ENCODE measurements around the gene OR11A1. TPM values are rescaled to one million over a fixed set of nuclear protein-coding genes. Genes with fewer than 3 reads are reported as not detected.

Gene OR11A1
- not detected for total RNA-seq

- no peak for DNase-seq (ENCODE audit: low read depth in 2 of 3, low spot score in 2 of 3)
These were observed at the start of gene OR11A1, which contains the start of gene OR2H1 for GRCh38 chr6:29456971-29457370. Gene OR11A1, minus strand, starts transcription at chr6:29457071. Its CDS starts 29,430 bp downstream, at chr6:29427641. Gene OR2H1, plus strand, starts transcription at chr6:29457155. Its CDS starts 4,615 bp downstream, at chr6:29461770.

- DNase-seq (ENCODE audit: low read depth in 2 of 3, low spot score in 2 of 3) = no peak
These were observed 49.7 kb upstream of the OR11A1 start for GRCh38 chr6:29506446-29507067.

- no peak for DNase-seq (ENCODE audit: low read depth in 2 of 3, low spot score in 2 of 3)
These were observed 48.9 kb upstream of the OR11A1 start for GRCh38 chr6:29505808-29506207.

GRCh38 chr6:29504961-29505360, 48.1 kb upstream of the OR11A1 start:
- DNase-seq (ENCODE audit: low read depth in 2 of 3, low spot score in 2 of 3) = no peak

GRCh38 chr6:29502597-29502996, 45.7 kb upstream of the OR11A1 start:
- no peak for DNase-seq (ENCODE audit: low read depth in 2 of 3, low spot score in 2 of 3)

- DNase-seq (ENCODE audit: low read depth in 2 of 3, low spot score in 2 of 3) = no peak
These were observed 45.3 kb upstream of the OR11A1 start for GRCh38 chr6:29502181-29502580.

- DNase-seq (ENCODE audit: low read depth in 2 of 3, low spot score in 2 of 3) = no peak
These were observed 44.2 kb upstream of the OR11A1 start for GRCh38 chr6:29501106-29501505.

- DNase-seq (ENCODE audit: low read depth in 2 of 3, low spot score in 2 of 3) = no peak
These were observed 43.7 kb upstream of the OR11A1 start for GRCh38 chr6:29500594-29500993.

GRCh38 chr6:29499704-29500103, 42.8 kb upstream of the OR11A1 start:
- no peak for DNase-seq (ENCODE audit: low read depth in 2 of 3, low spot score in 2 of 3)

- DNase-seq (ENCODE audit: low read depth in 2 of 3, low spot score in 2 of 3) = no peak
These were observed 40.1 kb upstream of the OR11A1 start for GRCh38 chr6:29496961-29497360.

GRCh38 chr6:29495571-29495970, 38.7 kb upstream of the OR11A1 start:
- no peak for DNase-seq (ENCODE audit: low read depth in 2 of 3, low spot score in 2 of 3)

- no peak for DNase-seq (ENCODE audit: low read depth in 2 of 3, low spot score in 2 of 3)
These were observed 37.3 kb upstream of the OR11A1 start for GRCh38 chr6:29494131-29494530.

- DNase-seq (ENCODE audit: low read depth in 2 of 3, low spot score in 2 of 3) = no peak
These were observed 36.4 kb upstream of the OR11A1 start for GRCh38 chr6:29493261-29493660.

GRCh38 chr6:29491574-29491973, 34.7 kb upstream of the OR11A1 start:
- no peak for DNase-seq (ENCODE audit: low read depth in 2 of 3, low spot score in 2 of 3)

- DNase-seq (ENCODE audit: low read depth in 2 of 3, low spot score in 2 of 3) = peak in 2 of 3 donors; percentile 77 to 90
These were observed 33.7 kb upstream of the OR11A1 start for GRCh38 chr6:29490552-29490951.

- DNase-seq (ENCODE audit: low read depth in 2 of 3, low spot score in 2 of 3) = no peak
These were observed 33.2 kb upstream of the OR11A1 start for GRCh38 chr6:29490055-29490454.

GRCh38 chr6:29489286-29489685, 32.4 kb upstream of the OR11A1 start:
- no peak for DNase-seq (ENCODE audit: low read depth in 2 of 3, low spot score in 2 of 3)

GRCh38 chr6:29488874-29489273, 32.0 kb upstream of the OR11A1 start:
- no peak for DNase-seq (ENCODE audit: low read depth in 2 of 3, low spot score in 2 of 3)

GRCh38 chr6:29487660-29488059, 30.8 kb upstream of the OR11A1 start, which contains the start of gene MAS1L:
Gene MAS1L, minus strand, starts transcription at chr6:29487956. Its CDS starts 54 bp downstream, at chr6:29487902.
- DNase-seq (ENCODE audit: low read depth in 2 of 3, low spot score in 2 of 3) = no peak

GRCh38 chr6:29487131-29487530, 30.3 kb upstream of the OR11A1 start:
- DNase-seq (ENCODE audit: low read depth in 2 of 3, low spot score in 2 of 3) = no peak

GRCh38 chr6:29486577-29486976, 29.7 kb upstream of the OR11A1 start:
- no peak for DNase-seq (ENCODE audit: low read depth in 2 of 3, low spot score in 2 of 3)

- DNase-seq (ENCODE audit: low read depth in 2 of 3, low spot score in 2 of 3) = no peak
These were observed 26.9 kb upstream of the OR11A1 start for GRCh38 chr6:29483735-29484134.

- no peak for DNase-seq (ENCODE audit: low read depth in 2 of 3, low spot score in 2 of 3)
These were observed 26.3 kb upstream of the OR11A1 start for GRCh38 chr6:29483186-29483585.
